HG02678 (cell line): Measurements from ENCODE around the gene LTB4R.

Experiments used
- ATAC-seq: cut with Tn5 transposase; IDR thresholded peaks from one replicate; pipeline ENCODE4 v1.9.1; 2021; ENCODE audit warnings: mild to moderate bottlenecking, moderate library complexity; ENCODE audit not compliant: unreplicated experiment

Gene LTB4R

DNA sequence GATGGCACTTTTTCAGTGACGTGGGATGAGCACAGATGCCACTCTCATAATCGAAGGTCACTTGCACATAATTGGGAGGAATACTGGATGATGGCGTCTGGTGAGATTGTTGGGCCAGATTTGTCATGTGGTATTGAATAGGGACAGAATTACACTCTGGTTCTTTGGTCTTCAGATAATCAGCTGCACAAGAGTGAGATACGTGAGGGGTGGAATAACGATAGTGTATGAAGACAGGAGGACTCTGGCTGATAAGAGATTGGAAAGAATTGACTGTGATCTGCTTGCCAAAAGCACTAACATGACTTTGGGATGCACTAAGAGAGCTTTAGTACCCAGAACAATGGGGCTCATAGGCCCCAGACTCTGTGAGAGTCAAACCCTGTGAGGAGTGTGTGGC is 32.9 kb upstream of the LTB4R start:
- ATAC-seq: no peak

DNA sequence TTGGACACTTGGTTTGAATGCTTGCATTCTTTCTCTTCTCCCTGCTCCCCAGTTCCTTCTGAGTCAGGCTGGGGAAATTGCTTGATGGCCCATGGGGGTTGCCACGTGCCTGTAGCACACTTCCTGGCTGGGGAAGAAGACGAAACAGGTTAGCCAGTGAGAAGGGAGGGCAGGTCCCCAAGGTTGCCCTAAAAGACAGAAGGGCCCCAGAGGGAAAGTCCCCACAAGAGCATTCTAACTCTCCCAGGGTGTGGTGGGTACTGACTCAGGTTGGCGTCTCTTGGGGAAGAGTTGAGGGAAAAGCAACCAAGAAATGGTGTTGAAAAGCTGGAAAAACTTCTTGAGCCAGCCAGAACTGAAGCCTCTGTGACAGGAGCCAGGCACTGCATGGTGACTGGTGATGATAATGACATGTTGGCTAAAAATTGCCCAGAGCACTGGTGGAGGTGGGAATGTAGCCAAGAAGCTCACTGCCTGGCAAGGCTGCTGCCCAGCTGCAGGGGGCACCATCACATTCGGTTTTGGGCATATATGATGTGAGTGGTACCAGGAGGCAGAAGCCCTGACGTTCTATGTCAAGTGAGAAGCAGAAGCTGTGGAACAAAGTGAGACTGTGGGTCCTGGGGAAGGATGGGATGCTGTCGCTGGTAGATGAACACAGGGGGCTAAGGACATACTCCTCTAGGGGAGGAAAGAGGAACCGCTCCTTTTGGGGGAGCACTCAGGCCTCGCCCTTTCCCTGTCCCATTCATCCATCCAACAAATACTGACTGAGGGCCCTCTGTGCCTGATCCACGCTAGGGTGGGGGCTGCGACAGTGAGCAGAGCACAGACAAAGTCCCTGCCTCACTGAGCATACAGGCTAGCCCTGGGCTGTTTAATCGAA is 31.8 kb upstream of the LTB4R start:
- ATAC-seq: peak; percentile 72

GRCh38 chr14:24280797-24281460 is 30.4 kb upstream of the LTB4R start:
- ATAC-seq: no peak

- ATAC-seq: no peak
Observed at GRCh38 chr14:24281636-24282035, 29.7 kb upstream of the LTB4R start.

GRCh38 chr14:24282736-24283135 is 28.6 kb upstream of the LTB4R start:
- no peak for ATAC-seq

DNA sequence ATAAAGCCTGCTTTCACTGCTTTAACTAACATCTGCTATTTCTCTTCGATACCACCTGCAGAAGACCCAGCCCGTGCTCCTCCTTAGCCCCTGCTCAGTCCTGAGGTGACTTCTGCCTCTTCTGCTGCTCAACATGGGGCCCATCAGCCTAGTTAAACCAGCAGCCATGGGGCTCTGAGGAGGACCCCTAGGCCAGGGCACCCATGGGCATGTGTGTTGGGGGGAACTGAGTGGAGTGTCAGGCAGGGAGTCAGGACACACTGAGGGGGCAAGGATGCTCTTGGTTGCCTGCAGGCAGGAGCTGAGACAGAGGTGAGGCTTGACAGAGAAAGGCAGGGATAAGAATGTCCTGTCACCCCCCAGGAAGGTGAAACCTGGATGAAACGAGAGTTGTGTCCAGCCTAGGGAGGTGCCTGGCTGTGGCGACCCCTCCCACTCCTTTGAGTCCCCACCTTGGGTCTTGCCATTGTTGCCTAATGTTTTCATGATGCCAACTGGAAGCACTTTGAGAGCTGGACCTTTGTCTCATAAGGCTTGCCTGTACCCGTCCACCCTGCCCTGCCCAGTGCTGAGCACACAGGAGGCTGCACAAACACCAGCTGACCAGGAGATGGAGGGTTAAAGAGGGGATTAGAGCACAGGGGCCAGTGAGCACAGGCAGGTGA is 27.4 kb upstream of the LTB4R start:
- ATAC-seq: no peak

- no peak for ATAC-seq
Observed at GRCh38 chr14:24284501-24285035, 26.7 kb upstream of the LTB4R start.

DNA sequence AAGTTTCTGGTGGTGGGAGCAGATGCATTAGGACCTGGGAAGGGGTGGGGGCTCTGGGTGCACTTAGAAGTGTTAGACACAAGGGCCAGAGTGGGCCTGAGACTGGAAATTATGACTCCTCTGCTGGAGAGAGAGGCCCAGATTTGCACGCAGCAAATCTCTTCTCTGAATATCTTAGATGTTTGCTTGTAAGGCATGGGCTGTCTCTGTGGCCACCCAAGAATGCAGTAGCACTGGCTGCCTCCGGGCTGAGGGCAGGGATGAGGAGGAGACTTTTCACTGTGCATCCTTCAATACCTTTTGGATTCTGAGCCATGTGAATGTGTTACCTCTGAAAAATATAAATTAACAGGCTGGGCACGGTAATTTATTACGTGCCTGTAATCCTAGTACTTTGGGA is 26.0 kb upstream of the LTB4R start:
- ATAC-seq: no peak

- ATAC-seq: no peak
Observed at GRCh38 chr14:24286996-24287395, 24.3 kb upstream of the LTB4R start.

DNA sequence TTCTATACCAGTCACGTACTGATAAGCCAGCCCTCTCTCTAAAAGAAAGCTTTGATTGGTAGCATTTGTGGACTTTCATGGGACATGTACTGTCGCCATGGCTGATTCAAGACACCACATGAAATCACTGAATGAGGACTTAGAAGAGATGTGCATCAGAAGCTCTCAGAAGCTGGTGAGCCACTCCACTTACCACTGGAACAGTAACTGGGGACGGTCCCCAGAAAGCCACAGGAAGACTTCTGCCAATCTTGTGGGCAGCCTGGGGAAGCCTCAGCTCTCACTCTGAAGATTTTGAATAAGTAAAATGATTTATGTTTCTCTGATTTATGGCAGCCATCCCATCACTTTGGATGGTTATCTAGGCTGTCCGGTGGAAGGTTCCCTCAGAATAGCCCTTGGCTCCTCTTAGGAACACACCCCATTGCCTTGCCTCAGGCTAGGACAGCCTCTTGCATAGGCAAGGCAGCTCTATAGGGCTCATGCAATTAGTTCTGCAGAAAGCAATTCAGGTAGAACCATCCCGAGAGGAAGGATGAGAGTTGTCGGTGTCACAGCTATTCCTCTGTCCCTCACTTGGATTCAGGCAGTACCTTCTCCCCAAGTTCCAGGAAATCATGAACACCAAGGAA is 21.5 kb upstream of the LTB4R start:
- no peak for ATAC-seq

DNA sequence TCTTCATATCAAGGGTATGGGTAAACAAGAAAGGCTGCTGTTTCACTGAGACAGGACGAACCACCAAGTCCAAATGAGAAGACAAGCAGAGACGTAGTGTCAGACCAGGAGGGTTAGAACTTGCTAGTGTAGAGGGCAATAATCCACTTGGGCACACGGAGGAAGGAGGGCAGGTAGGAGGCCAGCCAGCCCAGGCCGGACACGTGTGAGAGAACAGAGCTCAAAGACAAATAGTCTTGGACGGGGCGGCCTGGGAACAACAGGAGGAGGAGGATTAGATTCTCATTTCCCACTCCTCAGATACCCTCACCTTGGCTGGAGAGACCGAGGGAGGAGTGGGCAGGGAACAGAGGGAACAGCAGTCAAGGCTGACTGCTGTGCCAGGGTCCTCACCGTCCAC is 20.6 kb upstream of the LTB4R start:
- no peak for ATAC-seq

DNA sequence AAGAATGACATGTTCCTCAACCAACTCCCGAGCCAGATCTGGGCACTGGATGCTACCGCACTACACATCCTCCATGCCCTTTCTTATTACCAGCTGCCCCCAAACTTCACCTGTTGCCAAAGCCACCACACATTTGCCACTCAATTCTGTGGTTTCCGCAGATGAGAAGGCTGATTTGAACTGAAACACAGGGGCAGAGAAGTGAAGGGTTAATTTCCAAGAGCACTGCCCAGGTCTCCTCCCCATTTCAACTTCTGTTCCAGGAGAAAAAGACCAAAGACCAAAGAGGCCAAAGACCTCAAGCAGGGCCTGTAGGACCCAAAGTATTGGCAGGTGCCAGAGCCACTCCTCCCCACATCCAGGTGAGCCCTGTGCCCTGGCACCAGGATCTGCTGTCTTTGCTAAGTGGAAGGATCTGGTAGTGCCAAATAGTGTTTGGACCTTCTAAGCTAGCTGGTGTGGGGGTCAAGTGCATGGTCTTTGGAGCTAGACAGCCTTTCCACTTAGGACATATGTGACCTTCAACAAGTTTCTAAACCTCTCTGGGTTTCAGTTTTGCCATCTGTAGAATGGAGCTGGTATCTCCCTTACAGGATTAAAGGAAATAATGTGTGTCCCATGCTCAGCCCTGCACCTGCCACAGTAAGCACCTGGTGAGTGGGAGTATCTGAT is 19.7 kb upstream of the LTB4R start:
- no peak for ATAC-seq

- ATAC-seq: no peak
Observed at GRCh38 chr14:24292118-24292807, 19.0 kb upstream of the LTB4R start.

GRCh38 chr14:24293525-24293924 is 17.8 kb upstream of the LTB4R start:
- no peak for ATAC-seq

- ATAC-seq: peak; percentile 51
Observed at GRCh38 chr14:24296341-24297157, 14.8 kb upstream of the LTB4R start.

DNA sequence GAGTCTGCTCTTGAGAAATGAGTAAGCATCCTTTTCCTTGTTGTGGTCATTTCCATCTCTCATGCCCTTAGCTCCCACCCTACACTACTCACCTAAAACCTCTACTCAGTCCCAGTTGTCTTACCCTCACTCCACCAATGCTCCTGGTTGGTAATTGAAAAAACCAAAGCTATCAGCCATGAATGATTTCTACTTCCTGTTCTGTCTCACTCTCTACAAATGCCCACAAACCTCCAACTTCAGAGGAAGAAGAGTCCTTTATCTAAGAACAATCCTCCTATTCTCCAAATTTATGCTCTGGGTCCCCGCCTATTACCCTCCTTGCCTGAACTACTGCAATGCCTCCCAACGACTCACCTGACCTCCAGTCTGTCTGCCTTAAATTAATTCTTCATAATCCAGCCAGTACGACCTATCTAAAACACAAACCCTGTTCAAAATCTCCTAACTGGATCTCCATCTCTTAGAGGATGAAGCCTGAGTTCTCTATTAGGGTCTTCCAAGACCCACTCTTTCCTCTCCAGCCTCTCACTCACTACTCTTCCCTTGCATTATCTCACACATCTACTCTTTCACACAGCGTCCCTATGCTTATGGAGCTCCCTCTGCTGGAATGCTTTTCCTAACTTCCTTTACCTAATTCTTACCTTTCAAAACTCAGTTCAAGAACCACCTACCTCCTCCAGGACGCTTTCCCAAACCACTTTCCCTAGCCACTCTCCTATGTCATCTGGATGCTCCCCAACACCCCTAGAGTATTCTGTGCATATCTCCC is 13.9 kb upstream of the LTB4R start:
- ATAC-seq: peak; percentile 21

GRCh38 chr14:24298892-24299254 is 12.4 kb upstream of the LTB4R start:
- ATAC-seq: no peak
